Neutrophil (primary cell): ENCODE results near the gene RIPK4.

Source experiments
- H3K27ac ChIP-seq: fragments of 200-600 bp; sonication (generic); 2 replicates; pipeline ENCODE4 v1.5.1; 2016; ENCODE audit warnings: mild to moderate bottlenecking, moderate library complexity
- H3K27me3 ChIP-seq: fragments of 200-600 bp; sonication (generic); 2 replicates; pipeline ENCODE4 v1.6.0; 2016; ENCODE audit warnings: mild to moderate bottlenecking
- H3K36me3 ChIP-seq: fragments of 200-600 bp; sonication (generic); 2 replicates; pipeline ENCODE4 v1.5.1; 2017
- H3K4me1 ChIP-seq, 2 experiments: fragments of 200-600 bp in 1 of 2; sonication (generic) in 1 of 2; 1 replicate in 1 of 2; 2 replicates in 1 of 2; pipeline versions ENCODE4 v1.5.1 to v1.6.1; 2013 to 2016; ENCODE audit warnings: low read depth in 1 of 2, low read length in 1 of 2, mild to moderate bottlenecking in 1 of 2, moderate library complexity in 1 of 2; ENCODE audit not compliant: control insufficient read depth in 1 of 2, insufficient read depth in 1 of 2
- H3K4me3 ChIP-seq, 2 experiments: fragments of 200-600 bp in 1 of 2; sonication (generic) in 1 of 2; 1 replicate in 1 of 2; 2 replicates in 1 of 2; pipeline ENCODE4 v1.5.1; 2013 to 2016; ENCODE audit warnings: low read depth in 1 of 2, low read length in 1 of 2, mild to moderate bottlenecking in 1 of 2, moderate library complexity in 1 of 2
- H3K9me3 ChIP-seq: fragments of 200-600 bp; sonication (generic); 2 replicates; pipeline ENCODE4 v1.5.1; 2016
- CTCF ChIP-seq: fragments of 200-600 bp; sonication (generic); IDR thresholded peaks from 2 replicates; pipeline ENCODE4 v1.5.1; 2016; ENCODE audit warnings: antibody characterized with exemption

Gene RIPK4

GRCh38 chr21:41709166-41709565 is 57.7 kb downstream of the RIPK4 start:
- Histone ChIP-seq H3K27ac (no peak overlapping the region), H3K27me3 (peaks cover 55% of the 10 kb centered on the region), H3K4me3 (no peak overlapping the region), H3K36me3 (no peaks in the 10 kb centered on the region), H3K4me1 (peaks cover 14 to 25% of the 10 kb centered on the region in 2 experiments), H3K9me3 (no peaks in the 10 kb centered on the region)
- no peak for TF ChIP-seq CTCF

GRCh38 chr21:41707960-41708330 is 58.9 kb downstream of the RIPK4 start:
- Histone ChIP-seq H3K27me3 (peaks cover 43% of the 10 kb centered on the region), H3K4me1 (peaks cover 13 to 22% of the 10 kb centered on the region in 2 experiments), H3K4me3 (no peak overlapping the region), H3K9me3 (no peaks in the 10 kb centered on the region), H3K27ac (no peak overlapping the region), H3K36me3 (no peaks in the 10 kb centered on the region)
- TF ChIP-seq CTCF, result no peak

- H3K4me3 ChIP-seq, result no peak overlapping the region
- H3K27me3 ChIP-seq, result peaks cover 37% of the 10 kb centered on the region
- H3K9me3 ChIP-seq, result no peaks in the 10 kb centered on the region
- H3K4me1 ChIP-seq, result peaks cover 7 to 18% of the 10 kb centered on the region in 2 experiments
- H3K36me3 ChIP-seq, result no peaks in the 10 kb centered on the region
- TF ChIP-seq CTCF, result no peak
- no peak overlapping the region for H3K27ac ChIP-seq
These were observed 59.5 kb downstream of the RIPK4 start for GRCh38 chr21:41707231-41707959.

GRCh38 chr21:41706678-41707077 is 60.2 kb downstream of the RIPK4 start:
- no peak for TF ChIP-seq CTCF
- H3K4me3 ChIP-seq, result no peak overlapping the region
- H3K9me3 ChIP-seq, result no peaks in the 10 kb centered on the region
- H3K27me3 ChIP-seq, result peaks cover 30% of the 10 kb centered on the region
- no peak overlapping the region for H3K27ac ChIP-seq
- H3K36me3 ChIP-seq, result no peaks in the 10 kb centered on the region
- peaks cover under 1 to 18% of the 10 kb centered on the region in 2 experiments for H3K4me1 ChIP-seq

- H3K9me3 ChIP-seq, result no peaks in the 10 kb centered on the region
- no peak overlapping the region for H3K4me3 ChIP-seq
- H3K36me3 ChIP-seq, result no peaks in the 10 kb centered on the region
- H3K27me3 ChIP-seq, result peaks cover 26% of the 10 kb centered on the region
- H3K27ac ChIP-seq, result no peak overlapping the region
- TF ChIP-seq CTCF, result no peak
- peaks cover 0 to 20% of the 10 kb centered on the region in 2 experiments for H3K4me1 ChIP-seq
These were observed 60.6 kb downstream of the RIPK4 start for GRCh38 chr21:41706263-41706639.
